HFF-Myc (cell line): ENCODE measurements around the gene PLCL1.

Experiments
- DNase-seq: peaks from one replicate; pipeline ENCODE4 v3.0.0-alpha.2; 2011; ENCODE audit warnings: low read depth; ENCODE audit errors: extremely low read depth
- H3K4me3 ChIP-seq: replicated peaks from 2 replicates; pipeline ENCODE4 v1.5.1; 2011; ENCODE audit warnings: low read depth, mild to moderate bottlenecking, control low read depth, low read length
- TF ChIP-seq, protein P1 (sequence below): IDR thresholded peaks from 2 replicates; pipeline ENCODE4 v1.5.1; 2012; ENCODE audit warnings: mild to moderate bottlenecking, low read depth, low read length, control low read depth; ENCODE audit errors: missing control alignments

The PLCL1 gene

DNA sequence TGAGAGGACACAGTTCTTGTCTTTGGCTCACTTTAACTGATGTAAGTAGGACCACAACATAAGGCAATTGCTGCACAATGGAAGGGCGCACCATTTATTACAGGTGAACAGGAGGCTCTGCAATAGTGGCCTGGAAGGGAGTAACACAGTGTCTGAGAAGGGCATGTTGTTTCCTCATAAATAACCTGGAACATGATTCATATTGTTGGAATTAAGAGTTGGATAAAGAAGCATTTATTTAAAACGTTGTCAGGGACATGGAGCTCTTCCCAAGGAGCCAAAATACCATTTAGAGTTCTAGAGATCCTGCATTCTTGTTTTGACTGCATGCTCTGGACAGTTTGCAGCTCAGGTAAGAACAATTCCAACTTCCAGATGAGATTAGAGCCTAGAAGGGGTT, 110.4 kb downstream of the PLCL1 start:
- TF ChIP-seq, protein P1, sequence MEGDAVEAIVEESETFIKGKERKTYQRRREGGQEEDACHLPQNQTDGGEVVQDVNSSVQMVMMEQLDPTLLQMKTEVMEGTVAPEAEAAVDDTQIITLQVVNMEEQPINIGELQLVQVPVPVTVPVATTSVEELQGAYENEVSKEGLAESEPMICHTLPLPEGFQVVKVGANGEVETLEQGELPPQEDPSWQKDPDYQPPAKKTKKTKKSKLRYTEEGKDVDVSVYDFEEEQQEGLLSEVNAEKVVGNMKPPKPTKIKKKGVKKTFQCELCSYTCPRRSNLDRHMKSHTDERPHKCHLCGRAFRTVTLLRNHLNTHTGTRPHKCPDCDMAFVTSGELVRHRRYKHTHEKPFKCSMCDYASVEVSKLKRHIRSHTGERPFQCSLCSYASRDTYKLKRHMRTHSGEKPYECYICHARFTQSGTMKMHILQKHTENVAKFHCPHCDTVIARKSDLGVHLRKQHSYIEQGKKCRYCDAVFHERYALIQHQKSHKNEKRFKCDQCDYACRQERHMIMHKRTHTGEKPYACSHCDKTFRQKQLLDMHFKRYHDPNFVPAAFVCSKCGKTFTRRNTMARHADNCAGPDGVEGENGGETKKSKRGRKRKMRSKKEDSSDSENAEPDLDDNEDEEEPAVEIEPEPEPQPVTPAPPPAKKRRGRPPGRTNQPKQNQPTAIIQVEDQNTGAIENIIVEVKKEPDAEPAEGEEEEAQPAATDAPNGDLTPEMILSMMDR = no peak
- DNase-seq = no peak
- H3K4me3 ChIP-seq = no peak overlapping the region

DNA sequence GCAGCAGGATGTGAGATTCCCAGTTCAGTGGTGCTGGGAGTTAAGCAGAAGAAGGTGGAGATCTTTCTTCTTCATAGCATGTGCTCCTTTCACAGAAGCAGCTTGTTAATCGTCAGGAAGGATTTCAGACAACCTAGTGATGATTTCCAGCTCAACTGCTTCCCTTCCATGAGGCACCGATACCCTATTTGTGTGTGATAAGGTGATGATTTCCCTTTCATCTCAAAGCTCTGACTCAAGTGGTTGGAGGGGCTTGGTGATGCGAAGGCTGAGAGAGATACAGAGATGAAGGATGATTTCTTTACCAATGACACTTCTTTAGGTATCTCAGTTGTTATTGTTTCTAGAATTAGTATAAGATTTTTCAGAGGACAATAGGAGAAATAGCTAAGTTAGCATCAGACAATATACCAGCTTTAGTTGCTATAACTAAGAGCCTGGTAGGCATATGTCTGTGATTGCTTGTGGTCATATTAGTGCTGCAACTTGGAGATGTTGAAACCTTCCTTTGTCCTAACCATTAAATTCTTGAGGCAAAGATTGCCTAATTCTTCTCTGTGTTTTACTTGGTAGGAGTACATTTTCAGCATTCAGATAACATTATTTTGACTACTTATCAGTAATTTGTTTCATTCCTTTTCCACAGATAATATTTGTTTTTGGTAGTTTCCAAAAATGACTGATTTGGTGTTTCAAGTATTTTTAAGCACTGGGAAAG, 111.3 kb downstream of the PLCL1 start:
- TF ChIP-seq, protein P1 = no peak
- H3K4me3 ChIP-seq = no peak overlapping the region
- no peak for DNase-seq

DNA sequence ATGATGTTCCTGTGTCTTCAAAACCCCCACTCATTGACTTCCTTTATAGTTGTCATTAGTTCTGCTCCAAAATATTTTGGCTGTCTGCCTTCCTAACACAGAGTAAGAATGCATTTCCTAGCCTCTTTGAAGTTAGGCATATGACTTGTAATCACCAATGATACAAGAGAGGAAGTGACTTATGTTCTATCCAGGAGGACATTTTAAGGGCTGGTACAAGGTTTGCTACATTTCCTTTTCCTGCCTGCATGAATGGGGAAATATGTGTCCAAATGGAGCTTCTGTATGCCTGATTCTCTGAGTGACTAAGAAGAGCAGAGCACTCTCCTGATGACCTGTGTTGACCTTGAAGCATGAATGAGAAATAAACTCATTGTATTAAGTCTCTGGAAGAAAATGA, 115.1 kb downstream of the PLCL1 start:
- TF ChIP-seq, protein P1 = no peak
- no peak for DNase-seq

DNA sequence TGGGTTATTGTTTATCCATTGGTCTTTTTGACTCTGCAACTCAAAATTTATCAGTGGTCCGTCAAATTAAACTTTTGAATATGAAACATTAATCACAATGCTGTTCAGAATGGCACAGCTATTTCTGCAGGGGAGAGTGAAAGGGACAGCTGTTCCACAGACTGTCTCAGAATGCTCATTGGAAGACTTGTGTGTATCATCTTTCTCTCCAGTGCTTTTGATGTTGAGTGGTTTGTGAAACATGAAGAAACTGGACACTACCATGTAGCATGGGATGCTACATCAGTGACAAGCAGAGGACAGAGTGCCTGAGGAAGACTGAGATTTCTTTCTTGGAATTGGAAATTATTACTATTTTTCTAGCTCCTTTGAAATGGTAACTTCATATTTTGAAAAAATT, 115.7 kb downstream of the PLCL1 start:
- TF ChIP-seq, protein P1 = no peak
- no peak overlapping the region for H3K4me3 ChIP-seq
- no peak for DNase-seq

More for the DNA sequence above, 115.1 kb downstream of the PLCL1 start:
- H3K4me3 ChIP-seq = no peak overlapping the region

DNA sequence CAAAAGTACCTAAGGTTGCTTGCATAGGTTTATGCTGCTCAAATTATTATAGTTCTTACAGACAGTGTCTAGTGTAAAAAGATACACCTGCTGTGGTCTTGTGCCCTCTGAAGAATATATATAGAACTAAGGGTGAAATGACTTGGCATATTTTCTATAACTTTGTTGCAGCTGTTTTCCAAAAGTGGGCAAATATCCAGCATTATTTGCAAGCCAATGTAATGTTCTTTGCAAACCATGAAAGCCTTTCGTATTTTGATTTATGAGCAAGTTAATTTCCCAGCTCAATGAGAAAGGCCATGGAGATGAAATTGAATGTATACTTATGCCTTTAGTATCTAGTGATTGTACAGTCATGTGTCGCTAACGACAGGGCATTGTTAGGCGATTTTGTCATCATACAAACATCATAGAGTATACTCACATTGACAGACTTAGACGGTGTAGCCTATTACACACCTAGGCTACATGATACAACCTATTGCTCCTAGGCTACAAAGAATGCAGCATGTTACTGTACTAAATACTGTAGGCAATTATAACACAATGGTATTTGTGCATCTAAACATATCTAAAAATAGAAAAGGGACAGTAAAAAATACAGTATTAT, 116.3 kb downstream of the PLCL1 start:
- H3K4me3 ChIP-seq = no peak overlapping the region
- TF ChIP-seq, protein P1 = no peak
- no peak for DNase-seq

DNA sequence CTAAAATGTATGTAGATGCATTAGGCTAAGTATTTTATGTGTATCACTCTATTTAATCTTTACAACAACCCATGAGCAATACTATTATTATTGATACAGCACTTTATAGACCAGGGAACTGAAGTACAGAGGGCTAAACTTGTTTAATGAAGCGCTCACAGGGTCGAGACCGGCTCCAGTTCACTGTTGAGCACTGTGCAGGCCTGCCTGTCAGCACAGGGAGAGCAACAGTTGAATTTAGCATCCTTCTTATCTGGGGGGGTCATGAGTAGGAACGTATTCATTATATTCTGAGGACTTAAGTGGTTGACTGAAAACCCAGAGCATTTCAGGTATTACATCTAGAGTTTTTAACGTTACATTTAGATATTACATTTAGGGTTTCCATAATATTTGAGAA, 120.1 kb downstream of the PLCL1 start:
- H3K4me3 ChIP-seq = no peak overlapping the region
- TF ChIP-seq, protein P1 = no peak
- DNase-seq = no peak

DNA sequence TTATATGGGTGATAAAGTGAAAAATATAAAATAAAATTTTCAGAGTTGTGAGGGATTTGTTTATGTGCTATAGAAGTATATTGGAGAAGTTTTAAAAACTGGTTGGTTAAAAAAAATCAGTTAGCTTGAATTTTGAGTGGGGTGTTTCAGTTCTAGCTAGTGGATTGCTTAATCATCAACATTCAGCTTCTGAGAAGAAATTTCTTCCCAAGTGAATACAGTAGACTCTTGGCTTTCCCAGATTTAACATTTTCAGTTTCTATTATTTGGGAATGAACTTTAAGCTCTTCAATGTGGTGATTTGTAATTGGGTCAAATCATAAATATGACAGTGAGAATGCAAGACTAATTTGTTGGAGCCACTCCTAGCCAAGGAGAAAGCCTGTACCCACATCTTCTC, 120.8 kb downstream of the PLCL1 start:
- TF ChIP-seq, protein P1 = no peak
- no peak for DNase-seq
- no peak overlapping the region for H3K4me3 ChIP-seq
